GM12875 (cell line): Measurements from ENCODE around the gene FBXL17.

Experiments used
- H3K4me3 ChIP-seq: one replicate; pipeline ENCODE4 v1.5.1; 2011; ENCODE audit warnings: low read depth, low read length, control low read depth
- CTCF ChIP-seq: IDR thresholded peaks from 2 replicates; pipeline ENCODE4 v1.5.1; 2011; ENCODE audit warnings: low read depth, mild to moderate bottlenecking, control low read depth, inconsistent platforms, low read length, moderate library complexity, borderline replicate concordance; ENCODE audit not compliant: insufficient read depth

FBXL17 gene

GRCh38 chr5:107933326-107933725 is 448.6 kb downstream of the FBXL17 start:
- no peak overlapping the region for H3K4me3 ChIP-seq
- no peak for TF ChIP-seq CTCF

- TF ChIP-seq CTCF = no peak
- no peak overlapping the region for H3K4me3 ChIP-seq
Observed at GRCh38 chr5:107930891-107931290, 451.0 kb downstream of the FBXL17 start.

GRCh38 chr5:107930092-107930491 is 451.8 kb downstream of the FBXL17 start:
- H3K4me3 ChIP-seq = no peak overlapping the region
- TF ChIP-seq CTCF = no peak

- no peak overlapping the region for H3K4me3 ChIP-seq
- no peak for TF ChIP-seq CTCF
Observed at GRCh38 chr5:107929080-107929479, 452.8 kb downstream of the FBXL17 start.

GRCh38 chr5:107926121-107926520 is 455.8 kb downstream of the FBXL17 start:
- H3K4me3 ChIP-seq = no peak overlapping the region
- no peak for TF ChIP-seq CTCF

GRCh38 chr5:107925200-107925599 is 456.7 kb downstream of the FBXL17 start:
- no peak overlapping the region for H3K4me3 ChIP-seq
- no peak for TF ChIP-seq CTCF

GRCh38 chr5:107919969-107920368 is 461.9 kb downstream of the FBXL17 start:
- TF ChIP-seq CTCF = no peak
- no peak overlapping the region for H3K4me3 ChIP-seq
